ENCODE measurements around the gene CSF1.
"Not testable (repeated sequence)": the region's sequence is repeated elsewhere in the genome, so short reads cannot be mapped to it uniquely, and the experiment has no call there.

Gene CSF1

DNA sequence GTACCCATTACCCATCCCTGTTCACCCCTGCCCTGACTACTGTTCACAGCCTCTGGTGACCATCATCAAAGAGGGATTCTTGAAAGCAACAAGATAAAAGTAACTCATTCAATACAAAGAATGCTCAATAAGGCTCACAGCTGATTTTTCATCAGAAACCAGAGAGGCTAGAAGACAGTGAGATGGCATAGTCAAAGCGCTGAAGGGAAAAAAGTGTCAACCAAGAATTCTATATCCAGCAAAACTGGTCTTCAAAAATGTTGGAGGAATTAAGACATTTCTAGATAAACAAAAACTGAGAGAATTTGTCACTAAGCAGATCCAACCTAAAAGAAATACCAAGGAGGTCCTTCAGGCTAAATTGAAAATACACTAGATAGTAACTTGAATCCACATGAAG is 27.1 kb downstream of the CSF1 start:
- DNase-seq (ENCODE audit: low read depth, low spot score) = no peak

DNA sequence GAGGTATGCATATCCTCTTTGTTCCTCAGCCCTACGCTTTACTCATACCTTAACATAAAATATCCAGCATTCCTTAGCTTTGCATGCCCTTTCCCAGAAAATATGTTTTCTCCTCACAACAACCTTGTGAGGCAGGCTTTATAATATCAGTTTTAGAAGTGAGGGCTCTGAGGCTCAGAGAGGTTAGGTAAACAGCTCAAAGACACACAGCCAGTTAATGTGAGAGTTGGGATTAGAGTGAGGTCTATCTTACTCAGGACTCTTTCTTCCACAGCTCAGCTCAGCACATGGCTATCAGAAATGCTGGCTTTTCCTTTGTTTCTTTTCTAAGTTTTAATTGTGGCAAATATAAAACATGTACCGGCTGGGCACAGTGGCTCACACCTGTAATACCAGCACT is 27.9 kb downstream of the CSF1 start:
- no peak for DNase-seq (ENCODE audit: low read depth, low spot score)

DNA sequence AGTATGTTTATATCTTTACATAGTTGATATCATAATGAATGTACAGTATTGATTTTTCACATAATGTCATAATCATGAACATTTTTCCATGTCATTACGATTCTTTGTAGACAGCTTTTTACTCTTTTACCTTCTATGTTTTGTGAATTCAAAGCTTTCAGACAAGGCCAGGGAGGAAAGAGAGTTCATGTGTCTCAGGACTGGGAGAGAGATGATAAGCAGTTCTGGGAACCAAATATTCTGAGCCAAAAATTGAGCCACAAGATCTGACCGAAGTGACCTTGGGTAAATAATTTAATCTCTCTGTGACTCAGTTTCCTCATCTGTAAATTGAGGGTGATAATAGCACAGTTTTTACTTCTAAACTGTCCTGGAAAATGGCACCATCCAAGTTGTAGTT is 31.8 kb downstream of the CSF1 start:
- DNase-seq (ENCODE audit: low read depth, low spot score) = no peak

DNA sequence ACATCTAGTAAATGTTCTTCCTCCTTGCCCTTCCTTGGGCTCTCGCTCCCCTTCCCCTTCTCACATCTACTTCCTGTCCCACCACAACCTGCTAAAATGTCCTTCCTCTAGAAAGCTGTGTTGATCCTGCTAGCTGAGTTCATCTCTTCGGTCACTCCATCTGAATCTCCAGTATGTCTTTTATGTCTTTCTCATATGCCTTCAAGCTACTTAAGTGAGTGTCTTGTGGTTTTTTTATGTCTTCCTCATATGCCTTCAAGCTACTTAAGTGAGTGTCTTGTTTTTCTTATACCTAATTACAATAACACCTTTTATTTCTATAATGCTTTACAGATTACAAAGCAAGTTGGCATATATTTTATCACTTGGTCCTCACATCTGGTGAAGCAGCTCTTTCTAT is 33.9 kb downstream of the CSF1 start:
- DNase-seq (ENCODE audit: low read depth, low spot score) = no peak

DNA sequence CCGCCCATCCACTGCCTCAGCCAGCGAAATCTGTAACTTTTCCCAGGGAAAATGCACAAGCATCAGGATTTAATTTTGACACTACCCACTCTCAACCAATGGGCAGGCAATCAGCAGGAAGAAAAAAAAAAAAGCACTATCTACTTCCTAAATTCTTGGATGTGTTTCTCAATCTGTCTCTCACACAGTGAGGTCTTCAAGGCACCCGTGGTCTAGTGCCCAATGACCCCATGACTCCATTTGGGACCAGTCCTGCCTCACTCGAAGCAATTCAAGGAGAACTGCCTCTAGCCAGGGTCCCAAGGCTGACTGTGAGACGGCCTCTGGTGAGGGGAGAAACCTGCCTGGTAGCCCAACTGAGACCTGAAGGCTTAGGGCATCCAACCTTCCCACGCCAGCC is 35.9 kb downstream of the CSF1 start:
- no peak for DNase-seq (ENCODE audit: low read depth, low spot score)

DNA sequence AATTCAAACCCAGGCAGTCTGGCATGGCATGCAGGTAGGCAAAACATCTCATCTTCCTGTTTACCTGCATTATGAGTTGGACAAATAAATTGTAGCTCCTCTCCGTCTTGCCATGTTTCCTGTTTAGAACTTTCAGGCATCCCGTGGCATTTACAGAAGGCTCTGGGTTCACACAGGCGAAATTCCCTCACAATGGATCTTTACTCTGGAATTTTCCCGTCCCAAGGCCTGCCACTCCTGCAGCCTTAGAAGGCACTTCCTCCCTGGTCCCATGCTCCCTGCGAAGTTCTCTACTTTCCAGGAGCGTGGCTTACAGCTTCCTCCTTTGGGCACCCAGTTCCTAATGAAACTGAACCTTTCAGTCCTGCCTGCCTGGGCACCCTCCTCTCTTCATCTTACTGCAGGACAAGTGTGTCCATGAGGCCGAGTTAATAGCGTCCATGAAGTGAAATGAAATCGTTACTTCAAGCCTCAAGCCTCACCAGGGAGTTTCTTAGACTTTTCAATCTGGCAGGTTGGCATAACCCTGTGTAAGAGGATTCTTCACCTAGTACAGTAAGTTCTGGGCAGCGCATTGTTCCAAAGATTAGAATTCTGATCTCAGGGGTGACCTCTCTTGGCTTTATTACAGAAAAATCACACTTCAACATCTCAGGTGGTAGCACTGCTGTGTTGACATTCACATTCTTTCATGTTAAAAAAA is 37.1 kb downstream of the CSF1 start:
- DNase-seq (ENCODE audit: low read depth, low spot score) = no peak

DNA sequence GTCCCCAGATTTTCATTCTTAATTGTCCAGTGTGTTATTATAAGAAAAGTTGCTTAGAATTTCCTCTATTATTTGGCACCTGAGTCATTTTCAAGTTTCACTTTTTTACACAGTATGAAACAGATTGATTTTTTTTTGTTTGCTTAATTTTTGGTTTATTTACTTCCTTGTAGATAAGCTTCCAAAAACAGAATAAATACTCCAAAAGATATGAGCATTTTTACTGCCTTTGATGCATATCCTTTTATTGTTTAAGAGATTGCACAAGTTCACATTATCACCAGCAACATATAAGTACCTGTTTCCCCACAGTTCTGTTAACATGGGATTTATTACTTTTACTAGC is 37.6 kb downstream of the CSF1 start:
- DNase-seq (ENCODE audit: low read depth, low spot score) = no peak

DNA sequence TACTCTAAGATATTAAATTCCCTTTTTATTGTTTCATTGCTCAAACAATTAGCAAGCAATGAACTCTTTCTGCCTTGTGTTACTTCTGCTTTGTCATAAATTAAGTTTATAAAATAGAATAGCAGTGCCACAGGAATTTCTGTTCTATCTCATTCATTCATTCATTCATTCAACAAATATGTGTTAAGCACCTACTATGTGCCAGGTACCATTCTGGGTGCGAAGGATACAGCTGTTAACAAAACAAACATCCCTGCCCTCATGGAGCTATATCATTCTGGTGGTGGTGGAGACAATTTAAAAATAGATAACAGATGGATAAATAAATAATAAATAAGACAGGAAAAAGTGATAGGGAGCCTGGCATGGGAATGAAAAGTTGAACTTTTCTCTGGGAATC is 39.4 kb downstream of the CSF1 start:
- no peak for DNase-seq (ENCODE audit: low read depth, low spot score)

DNA sequence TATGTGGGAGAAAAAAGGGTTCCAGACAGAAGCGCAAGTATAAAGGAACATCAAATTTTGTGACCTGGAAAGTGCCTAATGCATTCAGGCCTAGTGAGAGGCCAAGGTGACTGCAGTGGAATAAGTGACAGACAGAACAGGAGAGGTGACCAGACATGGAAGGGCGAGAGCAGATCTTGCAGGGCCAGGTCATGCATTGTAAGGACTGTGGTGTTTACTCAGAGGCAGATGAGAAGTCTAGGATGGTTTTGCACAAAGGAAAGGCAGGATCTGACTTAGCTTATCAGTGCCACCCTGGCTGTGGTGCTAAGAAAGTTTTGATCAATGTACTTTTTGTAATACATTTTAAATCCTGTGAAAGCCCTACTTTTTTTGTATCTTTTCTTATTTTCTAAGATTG is 39.9 kb downstream of the CSF1 start:
- no peak for DNase-seq (ENCODE audit: low read depth, low spot score)

DNA sequence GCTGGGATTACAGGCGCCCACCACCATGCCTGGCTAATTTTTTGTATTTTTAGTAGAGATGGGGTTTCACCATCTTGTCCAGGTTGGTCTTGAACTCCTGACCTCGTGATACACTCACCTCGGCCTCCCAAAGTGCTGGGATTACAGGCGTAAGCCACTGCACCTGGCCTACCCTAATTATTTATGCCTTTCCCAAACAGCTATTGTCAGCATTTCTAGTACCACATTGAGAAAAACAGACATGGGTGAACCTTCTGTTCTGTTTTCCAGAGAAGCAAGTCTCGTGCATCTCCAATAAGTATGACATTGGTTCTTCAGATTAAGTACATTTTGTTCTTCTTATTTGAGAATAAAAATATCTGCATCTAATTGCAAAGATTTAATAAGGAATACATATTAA is 40.9 kb downstream of the CSF1 start:
- DNase-seq (ENCODE audit: low read depth, low spot score) = not testable (repeated sequence)

DNA sequence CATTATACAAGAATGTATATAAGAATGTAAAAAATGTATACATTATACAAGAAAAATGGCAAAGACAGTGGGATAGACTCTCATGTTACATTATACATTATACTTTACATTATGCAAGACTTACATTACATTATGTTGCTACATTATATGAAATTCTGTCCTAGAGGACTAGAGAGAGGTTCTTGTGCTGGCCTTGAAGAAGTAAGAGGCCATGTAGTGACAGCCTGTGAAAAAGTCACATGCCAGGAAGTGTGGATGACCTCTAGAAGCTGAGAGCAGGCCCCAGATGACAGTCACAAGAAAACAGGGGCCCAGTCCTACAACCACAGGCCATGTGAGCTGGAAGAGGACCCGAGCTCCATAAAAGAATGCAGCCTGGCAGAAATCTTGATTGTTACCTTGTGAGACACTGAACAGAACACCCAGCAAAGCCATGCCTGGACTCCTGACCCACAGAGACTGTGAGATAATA is 43.4 kb downstream of the CSF1 start:
- no peak for DNase-seq (ENCODE audit: low read depth, low spot score)

DNA sequence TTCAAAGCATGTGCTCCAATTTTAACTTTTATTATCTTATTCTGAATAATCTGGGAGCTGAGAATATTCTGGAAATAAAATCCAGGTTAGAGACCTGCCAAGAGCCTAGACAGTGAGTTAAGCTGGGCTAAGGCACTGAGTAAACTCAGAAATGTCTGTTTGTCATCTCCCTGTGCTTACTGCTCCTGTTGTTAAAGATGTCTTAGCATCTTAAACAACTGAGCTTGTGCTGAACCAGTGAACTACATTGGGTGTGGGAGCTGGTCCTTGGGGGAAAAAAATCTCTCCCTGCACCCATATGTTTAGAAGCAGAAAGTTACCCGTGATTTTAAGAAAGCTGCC is 49.0 kb downstream of the CSF1 start:
- no peak for DNase-seq (ENCODE audit: low read depth, low spot score)

DNA sequence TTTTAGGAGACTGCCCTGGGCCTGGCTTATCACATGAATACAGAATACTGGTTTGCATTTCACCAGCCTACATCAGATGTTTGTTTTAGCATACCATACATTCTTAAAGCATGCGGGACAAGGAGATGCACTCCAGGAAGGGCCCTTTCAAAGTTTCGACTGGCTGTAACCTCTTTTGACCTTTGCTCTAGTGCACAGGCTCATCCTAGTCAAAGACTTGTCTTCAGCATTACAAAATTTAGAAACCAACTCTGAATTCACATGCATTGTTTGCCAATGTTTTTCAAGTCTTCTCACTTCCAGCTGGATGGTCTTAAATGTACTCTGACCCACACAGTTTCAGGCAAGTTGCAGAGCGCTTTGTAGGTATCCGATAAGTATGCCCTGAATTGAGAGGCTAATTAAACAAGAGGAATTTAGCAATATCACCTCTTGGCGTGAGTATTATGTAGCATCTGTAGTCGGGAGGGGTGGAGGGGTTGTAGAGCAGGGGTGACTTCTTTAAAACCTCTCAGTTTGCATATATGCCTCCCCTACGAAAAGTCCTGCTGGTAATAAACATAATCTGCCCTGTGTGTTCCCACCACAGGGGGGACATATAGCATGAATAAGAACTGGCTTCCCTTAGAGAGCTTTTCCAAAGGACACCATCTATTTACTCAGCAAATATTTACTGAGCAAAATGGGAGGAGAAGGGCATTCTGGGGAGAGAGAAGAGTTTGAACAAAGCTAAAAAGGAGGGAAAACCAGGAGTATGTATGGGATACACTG is 49.5 kb downstream of the CSF1 start:
- no peak for DNase-seq (ENCODE audit: low read depth, low spot score)

DNA sequence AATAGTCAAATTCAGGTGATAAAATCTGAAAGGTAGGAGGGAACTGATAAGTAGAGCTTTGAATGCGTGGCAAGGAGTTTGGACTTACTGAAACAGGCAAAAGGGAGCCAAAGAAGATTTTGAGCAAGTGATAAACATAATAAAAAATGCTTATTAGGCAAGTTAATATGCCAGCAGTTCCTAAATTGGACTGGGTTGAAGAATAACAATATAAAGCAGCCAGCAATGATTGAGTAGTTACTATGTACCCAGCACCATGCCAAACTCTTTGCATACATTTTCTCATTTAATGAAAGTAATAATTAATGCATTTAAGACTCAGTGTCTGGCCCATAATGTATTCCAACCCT is 50.1 kb downstream of the CSF1 start:
- DNase-seq (ENCODE audit: low read depth, low spot score) = no peak

DNA sequence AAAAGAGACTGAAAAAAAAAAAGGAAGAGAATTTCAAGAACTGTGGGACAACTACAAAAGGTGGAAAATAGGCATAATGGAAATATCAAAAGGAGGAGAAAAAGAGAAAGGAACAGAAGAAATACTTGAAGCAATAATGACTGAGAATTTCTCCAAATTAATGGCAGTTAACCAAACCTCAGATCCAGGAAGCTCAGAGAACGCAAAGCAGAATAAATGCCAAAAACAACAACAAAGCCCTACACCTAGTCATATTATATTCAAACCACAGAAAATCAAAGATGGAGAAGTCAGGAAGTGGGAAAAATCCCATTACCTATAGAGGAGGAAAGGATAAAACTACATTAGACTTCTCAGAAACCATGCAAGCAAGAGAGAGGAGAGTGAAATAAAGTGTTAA is 53.2 kb downstream of the CSF1 start:
- DNase-seq (ENCODE audit: low read depth, low spot score) = no peak

DNA sequence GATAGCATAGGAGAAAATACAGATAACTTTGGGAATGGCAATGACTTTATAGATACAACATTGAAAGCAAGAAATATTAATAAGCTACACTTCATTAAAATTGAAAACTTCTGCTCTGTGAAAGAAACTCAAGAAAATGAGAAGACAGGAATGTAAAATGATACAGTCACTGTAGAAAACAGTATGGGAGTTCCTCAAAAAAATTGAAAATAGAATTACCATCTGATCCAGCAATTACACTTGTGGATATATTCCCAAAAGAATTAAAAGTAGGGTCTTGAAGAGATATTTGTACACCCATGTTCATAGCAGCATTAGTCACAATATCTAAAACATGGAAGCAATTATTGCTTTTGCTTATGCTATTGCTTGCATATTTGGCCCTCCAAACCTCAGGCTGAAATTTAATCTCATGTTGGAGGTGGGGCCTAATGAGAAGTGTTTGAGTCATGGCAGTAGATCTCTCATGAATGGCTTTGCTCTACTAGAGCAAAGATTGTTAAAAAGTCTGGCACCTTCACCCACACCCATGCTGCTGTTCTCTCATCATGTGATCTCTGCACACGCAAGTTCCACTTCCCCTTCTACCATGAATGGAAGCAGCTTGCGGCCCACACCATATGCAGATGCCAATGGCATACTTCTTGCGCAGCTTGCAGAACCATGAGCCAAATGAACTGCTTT is 58.6 kb downstream of the CSF1 start:
- DNase-seq (ENCODE audit: low read depth, low spot score) = no peak

DNA sequence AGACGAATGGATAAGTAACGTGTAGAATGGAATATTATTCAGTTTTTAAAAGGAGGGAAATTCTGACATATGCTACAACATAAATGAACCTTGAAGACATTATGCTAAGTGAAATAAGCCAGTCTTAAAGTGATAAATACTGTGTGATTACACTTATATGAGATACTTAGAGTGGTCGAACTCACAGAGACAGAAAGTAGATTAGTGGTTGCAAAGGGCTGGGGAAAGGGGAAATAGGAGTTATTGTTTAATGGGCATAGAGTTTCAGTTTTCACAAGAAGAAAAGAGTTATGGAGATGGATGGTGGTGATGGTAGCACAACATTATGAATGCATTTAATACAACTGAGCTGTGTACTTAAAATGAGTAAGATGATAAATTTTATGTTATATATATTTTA is 59.3 kb downstream of the CSF1 start:
- DNase-seq (ENCODE audit: low read depth, low spot score) = no peak

DNA sequence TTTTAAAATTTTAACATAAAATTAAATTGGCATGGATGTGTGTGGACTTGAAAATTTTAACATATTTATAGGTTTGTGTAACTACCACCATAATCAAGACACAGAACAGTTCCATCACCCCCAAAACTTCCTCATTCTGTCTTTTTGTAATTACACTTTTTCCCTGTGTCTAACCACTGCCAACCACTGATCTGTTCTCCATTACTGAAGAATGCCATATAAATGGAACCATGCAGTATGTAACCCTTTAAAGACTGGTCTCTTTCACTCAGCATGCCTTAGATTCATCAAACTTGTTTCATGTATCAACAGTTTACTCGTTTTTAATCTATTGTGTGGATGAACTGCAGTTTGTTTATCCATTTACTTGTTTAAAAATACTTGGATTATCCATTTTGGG is 60.9 kb downstream of the CSF1 start:
- DNase-seq (ENCODE audit: low read depth, low spot score) = no peak

DNA sequence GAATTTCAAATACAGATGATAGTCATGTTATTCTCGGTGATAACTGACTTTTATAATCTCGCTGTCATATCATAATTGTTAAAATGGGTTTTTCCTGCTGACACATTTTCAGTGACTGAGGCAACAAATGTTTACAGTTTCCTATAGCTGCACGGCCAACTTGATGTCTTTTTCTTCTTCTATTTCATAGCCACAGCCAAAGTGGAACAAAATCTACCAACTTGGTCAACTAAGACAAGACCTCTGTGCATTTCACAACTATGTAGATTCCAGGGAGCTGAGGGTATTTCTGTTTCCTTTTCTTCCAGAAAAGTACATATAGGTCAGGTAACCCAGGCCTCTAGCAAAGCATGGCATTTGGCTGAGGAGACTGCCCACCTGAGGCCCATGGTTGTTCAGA is 63.5 kb downstream of the CSF1 start:
- DNase-seq (ENCODE audit: low read depth, low spot score) = no peak

DNA sequence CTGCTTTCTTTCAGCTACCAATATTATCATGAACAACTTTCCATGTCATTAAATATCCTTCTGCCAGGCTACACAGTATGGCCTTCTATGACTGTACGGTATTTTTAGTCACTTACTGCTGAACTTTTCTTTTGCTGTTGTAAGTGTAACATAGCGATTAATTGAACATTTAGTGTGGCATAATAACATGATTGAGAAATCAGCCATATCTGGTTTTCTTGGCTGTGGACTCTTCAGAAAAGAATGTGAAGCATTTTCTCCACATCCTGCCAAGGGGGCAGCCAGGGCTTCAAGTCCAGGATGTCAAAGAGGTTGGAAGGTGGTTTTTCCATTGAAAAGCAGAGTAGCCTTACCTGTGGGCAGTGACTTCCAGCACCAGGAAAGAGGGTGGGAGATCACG is 65.1 kb downstream of the CSF1 start:
- DNase-seq (ENCODE audit: low read depth, low spot score) = no peak

DNA sequence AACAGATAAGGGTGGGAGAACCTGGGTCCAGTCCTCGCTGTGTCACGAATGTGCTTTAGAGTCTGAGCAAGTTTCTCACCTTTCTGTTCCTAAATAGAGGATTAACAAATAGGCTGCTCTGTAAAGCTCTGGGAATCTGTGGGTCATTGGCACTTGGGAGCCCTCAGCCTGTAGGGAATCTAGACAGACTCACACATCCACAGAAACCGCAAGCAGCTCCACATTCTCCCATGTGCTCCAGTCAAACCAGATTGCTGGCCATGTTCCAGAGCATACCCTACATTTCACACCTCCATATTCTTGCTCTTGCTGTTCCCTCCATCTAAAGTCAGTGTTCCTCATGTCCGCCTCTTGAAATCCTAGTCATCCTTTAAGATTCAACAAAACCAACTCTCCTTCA is 66.1 kb downstream of the CSF1 start:
- DNase-seq (ENCODE audit: low read depth, low spot score) = no peak

DNA sequence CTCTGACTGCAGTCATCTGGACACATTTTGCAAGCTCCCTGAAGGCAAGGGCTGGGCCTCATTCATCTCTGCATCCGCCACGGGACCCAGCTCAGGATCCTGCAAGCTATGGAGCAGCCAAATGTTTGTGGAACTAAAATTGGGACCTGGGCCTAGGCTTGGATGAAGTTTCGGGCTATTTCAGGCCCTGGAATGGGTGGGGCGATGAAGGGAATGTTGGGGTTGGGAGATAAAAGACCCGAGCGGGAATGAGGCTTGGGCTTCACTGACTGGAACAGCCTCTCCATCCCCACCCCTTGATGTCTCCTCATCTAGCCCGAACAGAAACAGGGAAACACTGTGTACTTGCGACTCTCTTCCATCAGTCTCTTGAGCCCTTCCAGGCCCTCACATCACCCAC is 66.6 kb downstream of the CSF1 start:
- no peak for DNase-seq (ENCODE audit: low read depth, low spot score)

DNA sequence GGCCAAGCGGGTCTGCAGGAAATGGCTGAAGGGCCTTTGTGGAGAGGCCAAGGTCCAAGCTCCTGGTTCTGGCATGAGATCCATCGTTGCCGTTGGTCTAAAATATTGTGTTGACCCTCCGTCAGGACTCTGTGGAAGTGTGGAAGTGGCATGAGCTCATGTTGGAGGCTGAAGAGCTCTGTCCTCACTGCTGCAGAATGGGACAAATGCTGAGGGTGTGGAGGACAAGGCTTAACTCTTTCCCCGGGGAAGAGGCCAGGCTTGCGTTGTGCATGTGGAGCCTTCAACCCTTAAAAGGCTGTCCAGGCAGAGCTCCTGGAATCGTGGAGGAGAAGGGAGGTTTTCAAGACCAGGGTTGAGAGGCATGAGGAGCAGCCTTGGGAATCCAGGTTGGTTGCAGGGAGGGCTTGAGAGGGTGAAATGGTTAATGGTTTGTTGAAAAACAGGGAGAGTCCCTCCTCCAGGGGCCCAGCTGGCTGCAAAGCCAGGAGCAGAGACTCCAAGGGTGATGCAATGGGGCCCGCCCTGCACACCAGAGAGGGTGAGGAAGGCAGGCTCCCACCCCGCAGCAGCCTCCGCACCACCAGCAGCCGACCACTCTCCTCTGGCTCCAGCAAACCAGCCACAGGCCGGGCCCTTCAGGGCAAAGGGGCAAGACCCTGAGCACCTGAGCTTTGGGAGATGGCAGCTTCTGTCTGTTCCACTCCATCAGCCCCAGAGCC is 67.2 kb downstream of the CSF1 start:
- DNase-seq (ENCODE audit: low read depth, low spot score) = no peak

Measured in activated naive CD8-positive, alpha-beta T cell treated with anti-CD3 and anti-CD28 coated beads, Interleukin-2, amount 50 U/mL, for 16 hours (primary cell).